ENCODE measurements around the gene ADRA1B. TPM values are rescaled to one million over a fixed set of nuclear protein-coding genes. Genes with fewer than 3 reads are reported as not detected.

ADRA1B gene
- total and polyA plus RNA-seq, 2 of the 8 experiments (the other 6 are each of a cell fraction or from before 2014, with no cell fraction given), result not detected

- Histone ChIP-seq H3K23ac (ENCODE audit: insufficient read length) (no peak overlapping the region), H3K14ac (ENCODE audit: insufficient read length) (no peak overlapping the region), H2AFZ (ENCODE audit: low read length) (peak overlapping the region; percentile 10; the same call in 1 of the 2 replicates), H4K91ac (replicated peaks; ENCODE audit: insufficient read length, low read length) (no peak overlapping the region), H2BK120ac (replicated peaks; ENCODE audit: low read depth, low read length) (no peak overlapping the region), H3K36me3 (ENCODE audit: control insufficient read depth in 2 of 4, insufficient read depth in 4 of 4, low read length in 3 of 4) (no peaks in the 10 kb centered on the region), H3K4me2 (ENCODE audit: insufficient read depth in 1 of 2, low read depth in 2 of 2, low read length in 2 of 2) (no peak overlapping the region), H2BK12ac (ENCODE audit: low read depth, low read length) (no peak overlapping the region), H2BK20ac (ENCODE audit: low read length) (no peak overlapping the region), H3K9ac (replicated peaks in 1 of 4; ENCODE audit: extremely low read depth in 1 of 4, low read depth in 3 of 4, low read length in 3 of 4) (no peak overlapping the region), H3K23me2 (ENCODE audit: low read depth, low read length) (no peaks in the 10 kb centered on the region), H4K20me1 (replicated peaks in 1 of 2; ENCODE audit: control insufficient read depth in 1 of 2, insufficient read depth in 2 of 2, low read length in 2 of 2) (no peaks in the 10 kb centered on the region), H3K79me2 (ENCODE audit: control insufficient read depth in 1 of 2, insufficient read depth in 2 of 2, low read length in 2 of 2) (no peaks in the 10 kb centered on the region), H3K9me3 (ENCODE audit: insufficient read depth in 2 of 2, low read depth in 1 of 2, low read length in 1 of 2) (no peaks in the 10 kb centered on the region), H3K18ac (ENCODE audit: extremely low read depth, low read length) (no peak overlapping the region; the same call in 1 of the 2 replicates), H3K27me3 (replicated peaks in 1 of 4; ENCODE audit: control insufficient read depth in 3 of 4, extremely low read depth in 1 of 4, insufficient read depth in 3 of 4, low read length in 3 of 4) (no peaks in the 10 kb centered on the region; a peak in 1 of 7 replicates), H3K4me1 (replicated peaks in 1 of 4; ENCODE audit: control insufficient read depth in 3 of 4, insufficient read depth in 4 of 4, low read length in 3 of 4) (peaks cover 0 to 2% (median 0%) of the 10 kb centered on the region in 4 experiments; a peak in 1 of 7 replicates), H3K4me3 (ENCODE audit: extremely low read depth in 1 of 4, insufficient read depth in 2 of 4, low read depth in 3 of 4, low read length in 4 of 4) (no peak overlapping the region), H3K27ac (ENCODE audit: low read depth, low read length) (no peak overlapping the region), H3K79me1 (ENCODE audit: low read depth, low read length) (no peaks in the 10 kb centered on the region), H4K8ac (ENCODE audit: extremely low read depth, insufficient read depth, low read length) (0 out of 2 replicates have a peak overlapping the region, but pooled peaks have one; percentile 28), H2BK15ac (ENCODE audit: low read length) (no peak overlapping the region), H3K56ac (replicated peaks; ENCODE audit: insufficient read length, low read depth, low read length) (no peak overlapping the region), H4K5ac (ENCODE audit: insufficient read length, low read depth, low read length) (no peak overlapping the region), H2AK5ac (ENCODE audit: low read depth, low read length) (no peak overlapping the region), H3K4ac (replicated peaks; ENCODE audit: insufficient read length, low read depth, low read length) (no peak overlapping the region), H2BK5ac (ENCODE audit: low read depth, low read length) (no peak overlapping the region)
- POLR2A ChIA-PET (ENCODE audit: partially characterized antibody), result no interaction called here
- 90% methylated on average over 12 of the region's 12 CpGs; no CpG with 5 or more reads in 1 of the 2 experiments for WGBS, 2 experiments (ENCODE audit: extremely low coverage in 1 of 2, insufficient coverage in 1 of 2, insufficient read length in 1 of 2, insufficient replicate concordance in 2 of 2, low coverage in 1 of 2, low lambda C conversion rate in 2 of 2, missing lambda C conversion rate in 1 of 2)
- no peak for FAIRE-seq
- DNase-seq (ENCODE audit: low read depth in 1 of 2, low spot score in 2 of 2), result no peak
- CTCF ChIA-PET (ENCODE audit: partially characterized antibody), result interaction anchor here (0.8 to 1.8 kb wide), 7 partner anchors 13 to 486 kb away, joined by 3 to 10 read pairs (median 3); no protein-coding TSS in a partner anchor
- TF ChIP-seq NANOG (IDR thresholded peaks at IDR 0.05; ENCODE audit: insufficient read depth, low read depth, low read length, poor library complexity, severe bottlenecking) (no peak), GABPA (IDR thresholded peaks at IDR 0.05; ENCODE audit: borderline replicate concordance, insufficient read depth, low read length) (no peak), SAP30 (IDR thresholded peaks at IDR 0.05; ENCODE audit: insufficient read depth, insufficient replicate concordance, low read length) (no peak), BRCA1 (IDR thresholded peaks at IDR 0.05; ENCODE audit: low read depth, low read length) (no peak), SIX5 (IDR thresholded peaks at IDR 0.05; ENCODE audit: low read depth, low read length) (no peak), SUZ12 (IDR thresholded peaks at IDR 0.05; ENCODE audit: low read length) (no peak), HDAC6 (IDR thresholded peaks at IDR 0.05; ENCODE audit: low read depth, low read length) (no peak), MAX (IDR thresholded peaks at IDR 0.05) (no peak), JUND (IDR thresholded peaks at IDR 0.05; ENCODE audit: low read length) (no peak), PHF8 (conservative IDR thresholded peaks at IDR 0.05; ENCODE audit: low read depth, low read length) (no peak), TAF1 (IDR thresholded peaks at IDR 0.05; ENCODE audit: low read depth, low read length) (no peak), JUN (IDR thresholded peaks at IDR 0.05; ENCODE audit: low read depth, low read length) (no peak), POLR2A (IDR thresholded peaks at IDR 0.05; ENCODE audit: control extremely low read depth in 1 of 2, low read depth in 2 of 2, low read length in 2 of 2) (no peak)
Measured at GRCh38 chr5:159928122-159928909, 12.0 kb downstream of the ADRA1B start.
